ENCODE results near the gene ZFAND6.
"Not testable (repeated sequence)": the region's sequence is repeated elsewhere in the genome, so short reads cannot be mapped to it uniquely, and the experiment has no call there.

Gene ZFAND6

GRCh38 chr15:80152180-80152895 lies 92.9 kb downstream of the ZFAND6 start:
- DNase-seq: peak; percentile 77

DNA sequence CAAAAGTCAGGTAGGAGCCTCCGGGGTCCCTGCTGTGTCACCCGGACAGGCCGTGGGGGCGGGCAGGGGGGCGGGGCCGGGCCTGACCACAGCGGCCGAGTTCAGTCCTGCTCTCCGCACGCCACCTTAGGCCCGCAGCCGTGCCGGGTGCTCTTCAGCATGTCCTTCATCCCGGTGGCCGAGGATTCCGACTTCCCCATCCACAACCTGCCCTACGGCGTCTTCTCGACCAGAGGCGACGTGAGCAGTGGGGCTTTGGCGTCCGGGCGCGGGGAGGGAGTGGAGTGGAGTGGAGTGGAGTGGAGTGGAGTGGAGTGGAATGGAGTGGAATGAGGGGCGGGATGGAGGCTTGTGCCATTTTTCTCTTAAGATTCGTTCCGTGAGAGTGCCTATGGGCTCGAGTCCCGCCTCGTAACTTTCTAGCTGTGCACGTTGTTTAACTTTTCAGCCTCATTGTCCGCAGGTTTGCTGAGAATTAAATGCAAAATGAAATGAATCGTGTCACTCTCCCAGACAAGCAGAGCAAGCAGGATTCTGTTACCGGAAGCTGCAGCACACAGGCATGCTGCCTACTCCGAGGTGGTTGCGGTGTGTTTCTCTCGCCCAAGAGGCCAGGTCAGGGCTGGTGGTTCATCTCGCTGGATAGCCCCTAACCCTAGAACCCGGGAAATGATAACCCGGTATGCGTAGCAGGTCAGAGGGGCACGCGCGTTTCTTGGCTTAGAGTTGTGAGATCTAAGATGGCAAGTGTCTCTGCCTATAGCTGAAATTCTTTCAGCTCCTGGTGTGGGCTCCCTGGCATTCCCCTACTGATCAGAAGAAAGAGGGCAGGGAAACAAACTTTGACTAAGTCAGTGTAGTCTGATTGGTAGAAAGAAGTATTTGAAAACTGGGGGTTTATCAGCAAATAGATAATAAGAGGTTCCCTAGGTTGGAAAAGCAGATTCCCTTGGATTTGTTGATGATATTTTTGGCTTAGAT lies 93.7 kb downstream of the ZFAND6 start, which contains the start of gene FAH:
FAH (plus strand) TSS at position 104 of the 981 bp plus-strand sequence; CDS start at position 160, 56 bp downstream.
- no peak for DNase-seq

DNA sequence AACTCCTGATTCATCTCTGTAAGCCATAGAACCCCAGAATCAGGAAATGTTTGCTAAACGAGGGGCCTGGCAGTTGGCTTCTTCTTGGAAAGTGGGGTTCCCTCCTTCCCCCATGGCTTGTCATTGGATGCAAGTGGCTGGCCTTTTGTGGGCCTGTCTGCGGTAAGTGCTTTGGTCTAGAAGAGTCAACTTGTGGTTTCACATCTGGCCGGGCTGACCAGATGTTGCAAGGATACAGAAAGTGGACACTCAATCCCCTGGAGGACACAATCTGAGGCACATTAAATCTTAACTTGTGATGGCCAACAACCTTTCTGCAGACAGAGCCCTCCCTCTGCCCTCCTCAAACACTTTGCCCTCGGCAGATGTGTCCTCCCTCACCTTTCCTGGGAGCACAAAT lies 94.4 kb downstream of the ZFAND6 start:
- no peak for DNase-seq

DNA sequence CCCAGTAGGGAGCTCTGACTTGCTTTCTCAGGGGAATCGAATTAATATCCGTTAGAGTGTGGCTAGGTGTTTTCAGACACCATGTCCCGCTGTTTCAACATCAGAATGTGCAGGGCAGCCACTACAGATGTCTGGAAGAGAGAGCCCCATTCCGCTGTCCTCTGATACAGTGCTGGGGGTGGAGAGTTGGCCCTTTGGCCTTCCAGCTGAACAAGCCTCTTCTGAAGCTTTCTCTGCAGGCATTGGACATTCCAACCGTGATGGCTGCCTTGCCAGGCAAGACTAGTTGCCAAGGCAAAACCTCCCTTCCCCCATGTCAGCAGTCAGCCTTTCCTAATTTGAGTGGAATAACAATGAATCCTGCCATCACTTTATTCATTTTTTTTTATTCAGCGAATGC lies 94.9 kb downstream of the ZFAND6 start:
- DNase-seq: no peak

DNA sequence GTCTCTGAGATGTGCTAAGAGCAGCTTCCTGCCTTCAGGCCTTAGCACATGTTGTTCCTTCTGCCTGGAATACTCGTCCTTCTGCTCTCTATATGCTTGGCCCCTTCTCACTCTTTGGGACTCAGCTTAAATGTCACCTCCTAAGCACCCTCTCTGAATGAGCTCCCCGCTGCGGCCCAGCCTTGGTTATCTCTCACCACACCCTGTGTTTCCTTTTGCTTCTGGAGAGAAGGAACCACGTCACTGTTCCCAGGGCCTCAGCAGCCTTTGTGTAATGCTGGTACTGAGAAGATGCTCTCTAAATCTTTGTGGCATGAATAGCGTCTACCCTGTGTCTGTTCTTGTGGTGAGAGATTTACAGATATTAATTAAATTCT lies 95.5 kb downstream of the ZFAND6 start:
- DNase-seq: no peak

DNA sequence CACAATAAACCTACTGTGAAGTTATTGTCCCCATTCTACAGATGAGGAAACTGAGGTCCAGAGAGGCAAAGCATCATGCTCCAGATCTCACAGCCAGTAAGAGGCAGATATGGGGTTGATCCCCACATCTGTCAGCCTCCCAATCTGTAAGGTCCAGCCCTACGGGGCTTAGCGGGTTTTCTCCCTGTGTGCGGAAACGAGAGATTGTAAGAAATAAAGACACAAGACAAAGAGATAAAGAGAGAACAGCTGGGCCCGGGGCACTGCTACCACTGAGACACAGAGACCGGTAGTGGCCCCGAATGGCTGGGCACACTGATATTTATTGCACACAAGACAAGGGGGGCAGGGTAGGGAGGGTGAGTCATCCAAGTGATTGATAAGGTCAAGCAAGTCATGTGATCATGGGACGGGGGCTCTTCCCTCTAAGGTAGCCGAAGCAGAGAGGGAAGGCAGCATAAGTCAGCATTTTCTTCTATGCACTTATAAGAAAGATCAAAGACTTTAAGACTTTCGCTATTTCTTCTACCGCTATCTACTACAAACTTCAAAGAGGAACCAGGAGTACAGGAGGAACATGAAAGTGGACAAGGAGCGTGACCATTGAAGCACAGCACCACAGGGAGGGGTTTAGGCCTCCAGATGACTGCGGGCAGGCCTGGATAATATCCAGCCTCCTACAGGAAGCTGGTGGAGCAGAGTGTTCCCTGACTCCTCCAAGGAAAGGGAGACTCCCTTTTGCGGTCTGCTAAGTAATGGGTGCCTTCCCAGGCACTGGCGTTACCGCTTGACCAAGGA lies 96.1 kb downstream of the ZFAND6 start:
- not testable (repeated sequence) for DNase-seq

- no peak for DNase-seq
These were observed 96.8 kb downstream of the ZFAND6 start for GRCh38 chr15:80156176-80156720.

DNA sequence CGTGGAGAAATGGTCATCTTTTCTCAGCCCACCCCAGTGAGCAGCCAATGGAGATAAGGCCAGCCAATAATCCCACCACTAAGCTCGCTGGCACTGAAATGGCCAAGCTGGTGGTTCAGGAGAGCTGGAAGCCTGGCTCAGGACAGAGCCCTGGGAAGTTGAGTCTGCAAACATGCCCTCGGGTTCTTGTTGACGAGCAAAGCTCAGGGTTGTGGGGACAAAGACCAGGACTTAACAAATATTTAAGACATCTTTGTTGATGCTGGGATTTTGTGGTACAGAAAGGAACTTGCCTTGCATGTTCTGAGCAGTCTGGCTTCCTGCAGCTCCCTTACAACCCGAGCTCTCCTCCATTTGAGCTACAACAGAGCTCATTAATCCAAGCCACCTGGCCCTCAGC lies 97.7 kb downstream of the ZFAND6 start:
- no peak for DNase-seq

- DNase-seq: no peak
These were observed 99.8 kb downstream of the ZFAND6 start for GRCh38 chr15:80159301-80159700.

GRCh38 chr15:80159811-80160569 lies 100.5 kb downstream of the ZFAND6 start:
- no peak for DNase-seq

GRCh38 chr15:80160570-80161156 lies 101.2 kb downstream of the ZFAND6 start:
- no peak for DNase-seq

DNA sequence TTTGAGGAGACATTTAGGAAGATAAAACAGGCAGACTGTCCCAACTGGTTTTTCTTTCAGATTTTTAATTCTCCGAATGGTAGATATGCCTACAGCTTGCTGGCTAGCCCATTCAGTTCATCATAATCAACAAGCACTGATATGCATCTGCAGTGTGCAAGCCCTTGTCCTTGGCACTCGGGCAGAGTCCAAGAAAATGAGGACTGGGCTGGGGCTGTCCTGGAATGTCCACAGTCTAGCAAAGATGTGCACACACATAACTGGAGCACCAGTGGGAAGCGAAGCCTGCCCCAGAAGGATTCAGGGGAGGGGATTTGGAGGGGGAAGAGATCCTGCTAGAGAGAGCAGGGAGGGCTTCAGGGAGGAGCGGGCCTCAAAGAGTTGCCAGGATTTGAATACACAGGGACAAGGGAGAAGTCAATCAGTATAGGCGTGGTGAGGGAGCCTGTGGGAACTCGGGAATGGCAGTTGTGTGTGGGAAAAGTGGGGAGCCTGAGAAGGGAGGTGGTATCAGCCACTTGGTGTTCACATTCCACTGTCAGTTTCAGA lies 102.1 kb downstream of the ZFAND6 start:
- no peak for DNase-seq

- no peak for DNase-seq
These were observed 102.6 kb downstream of the ZFAND6 start for GRCh38 chr15:80162059-80162554.

DNA sequence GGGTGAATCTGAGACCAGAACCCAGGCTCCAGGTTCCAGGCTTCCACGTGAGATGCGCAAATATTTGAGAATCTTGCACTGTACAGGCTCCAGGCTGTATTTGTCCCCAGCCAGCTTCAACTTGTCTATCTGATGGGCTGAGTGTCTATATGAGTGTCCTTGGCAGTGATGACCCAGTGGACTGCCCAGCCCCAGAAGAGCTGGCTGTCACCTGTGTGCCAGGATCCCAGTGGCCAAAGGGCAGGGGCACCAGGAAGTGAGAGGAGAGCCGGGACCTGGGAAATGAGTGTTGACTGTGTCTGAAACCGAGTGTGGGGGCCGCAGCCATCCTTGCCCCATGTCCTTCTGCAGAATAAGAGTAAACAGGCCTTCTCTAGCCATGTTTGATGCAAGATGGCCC lies 103.7 kb downstream of the ZFAND6 start:
- DNase-seq: no peak

DNA sequence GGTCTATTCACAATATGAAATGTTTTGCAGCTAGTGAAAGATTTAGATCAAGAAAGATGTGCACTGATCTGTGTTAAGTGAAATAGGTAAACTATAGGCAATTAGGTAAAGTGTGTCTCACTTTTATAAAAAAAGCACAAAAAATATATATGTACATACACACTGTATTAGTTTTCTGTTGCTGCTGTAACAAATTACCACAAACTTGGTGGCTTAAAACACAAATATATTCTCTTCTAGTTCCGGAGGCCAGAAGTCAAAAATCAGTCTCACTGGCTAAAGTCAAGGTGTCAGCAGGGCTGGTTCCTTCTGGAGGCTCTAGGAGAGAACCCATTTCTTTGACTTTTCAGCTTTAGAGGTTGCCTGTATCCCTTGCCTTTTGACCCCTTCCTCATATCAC lies 104.4 kb downstream of the ZFAND6 start:
- DNase-seq: no peak

DNA sequence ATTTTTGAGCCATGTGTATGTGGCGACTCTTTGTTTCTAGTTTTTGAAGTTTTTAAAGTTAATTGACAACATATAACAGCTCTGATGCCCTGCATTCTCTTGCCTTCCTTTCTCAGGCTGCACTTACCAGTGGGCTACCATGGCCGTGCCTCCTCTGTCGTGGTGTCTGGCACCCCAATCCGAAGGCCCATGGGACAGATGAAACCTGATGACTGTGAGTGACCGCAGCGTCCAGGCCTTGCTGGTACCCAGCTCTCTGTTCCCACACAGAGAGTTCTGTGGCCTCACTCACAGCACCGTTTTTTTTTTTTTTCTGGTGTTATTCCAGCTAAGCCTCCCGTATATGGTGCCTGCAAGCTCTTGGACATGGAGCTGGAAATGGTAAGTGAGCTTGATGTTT lies 108.5 kb downstream of the ZFAND6 start:
- DNase-seq: no peak

GRCh38 chr15:80168421-80168820 lies 108.9 kb downstream of the ZFAND6 start:
- no peak for DNase-seq

GRCh38 chr15:80169768-80170357 lies 110.4 kb downstream of the ZFAND6 start:
- no peak for DNase-seq

DNA sequence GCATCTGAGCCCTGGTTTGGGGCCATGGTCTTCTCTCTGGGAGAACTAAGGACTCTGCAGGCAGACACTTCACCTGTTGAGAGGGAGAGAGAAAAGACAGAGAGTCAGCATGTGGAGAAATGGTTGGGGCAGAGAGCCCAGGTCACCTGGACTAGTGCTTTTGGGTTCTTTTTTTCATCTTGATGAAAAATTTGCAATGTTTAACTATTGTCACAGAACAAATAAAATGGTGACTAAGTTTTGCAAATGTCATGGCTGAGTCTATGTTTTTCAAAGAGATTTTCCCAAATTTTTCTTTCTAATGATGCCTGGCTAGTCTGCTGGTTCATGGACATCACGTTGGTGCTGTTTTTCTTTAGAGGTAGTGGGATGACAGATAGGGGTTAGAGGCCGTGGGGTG lies 111.1 kb downstream of the ZFAND6 start:
- DNase-seq: no peak

GRCh38 chr15:80171787-80172186 lies 112.3 kb downstream of the ZFAND6 start:
- DNase-seq: no peak

- DNase-seq: no peak
These were observed 112.9 kb downstream of the ZFAND6 start for GRCh38 chr15:80172401-80172800.
